ENCODE results near the gene NFASC. TPM values are rescaled to one million over a fixed set of nuclear protein-coding genes. Genes with fewer than 3 reads are reported as not detected.

The NFASC gene
- total and polyA plus RNA-seq, 9 of the 15 experiments (the other 6 are each of a cell fraction or from before 2014, with no cell fraction given) = 0.03 to 0.16 (median 0.06) TPM; not detected in 6

DNA sequence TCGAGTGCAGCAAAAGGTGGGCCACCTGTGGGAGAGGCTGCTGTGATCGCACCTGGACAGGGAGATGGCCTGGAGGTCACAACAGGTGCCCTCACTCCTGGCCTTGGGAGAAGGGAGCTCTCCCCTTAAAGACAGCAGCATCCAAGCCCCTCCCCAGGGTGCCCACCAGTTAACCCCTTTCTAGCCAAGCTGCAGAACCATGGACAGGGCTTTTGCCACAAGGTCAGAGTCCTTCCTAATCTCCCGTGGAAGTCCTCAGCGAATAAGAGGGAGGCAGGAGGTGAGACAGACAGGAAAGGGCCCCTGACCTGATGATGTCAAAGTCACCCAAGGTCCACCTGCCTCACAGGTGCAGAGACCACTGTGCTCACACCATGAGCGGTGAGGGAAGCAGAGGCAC lies 174.1 kb downstream of the NFASC start:
- H3K4me3 ChIP-seq = no peak overlapping the region
- no peak overlapping the region for H3K27ac ChIP-seq (ENCODE audit: extremely low read depth, low read depth, low read length)
- intact Hi-C loops (cut with micrococcal nuclease) (no loop called here), in situ Hi-C loops (cut with MboI) (no loop called here)
- no peaks in the 10 kb centered on the region for H3K36me3 ChIP-seq (ENCODE audit: control insufficient read depth, insufficient read depth, low read length)
- no peak overlapping the region for H3K9ac ChIP-seq (ENCODE audit: insufficient read depth in 1 of 2, low read depth in 2 of 2, low read length in 2 of 2)
- H3K9me3 ChIP-seq (replicated peaks; ENCODE audit: control insufficient read depth, insufficient read depth, low read depth, low read length) = no peaks in the 10 kb centered on the region
- POLR2A ChIA-PET = no interaction called here
- no peak overlapping the region for H3K4me2 ChIP-seq (ENCODE audit: insufficient read depth, low read length)
- peaks cover 29% of the 10 kb centered on the region; the same call in 1 of the 2 replicates for H4K20me1 ChIP-seq (replicated peaks; ENCODE audit: control insufficient read depth, insufficient read depth, low read length)
- BruUV-seq (replicated peaks) = no TSS peak
- WGBS (ENCODE audit: insufficient coverage, low coverage, missing lambda C conversion rate) = 3% methylated on average over 5 of the region's 5 CpGs
- TF ChIP-seq MIER1 (IDR thresholded peaks at IDR 0.05; ENCODE audit: low read depth) = 0 out of 2 replicates have a peak, but pooled peaks have one; percentile 36
- TF ChIP-seq, protein P1, sequence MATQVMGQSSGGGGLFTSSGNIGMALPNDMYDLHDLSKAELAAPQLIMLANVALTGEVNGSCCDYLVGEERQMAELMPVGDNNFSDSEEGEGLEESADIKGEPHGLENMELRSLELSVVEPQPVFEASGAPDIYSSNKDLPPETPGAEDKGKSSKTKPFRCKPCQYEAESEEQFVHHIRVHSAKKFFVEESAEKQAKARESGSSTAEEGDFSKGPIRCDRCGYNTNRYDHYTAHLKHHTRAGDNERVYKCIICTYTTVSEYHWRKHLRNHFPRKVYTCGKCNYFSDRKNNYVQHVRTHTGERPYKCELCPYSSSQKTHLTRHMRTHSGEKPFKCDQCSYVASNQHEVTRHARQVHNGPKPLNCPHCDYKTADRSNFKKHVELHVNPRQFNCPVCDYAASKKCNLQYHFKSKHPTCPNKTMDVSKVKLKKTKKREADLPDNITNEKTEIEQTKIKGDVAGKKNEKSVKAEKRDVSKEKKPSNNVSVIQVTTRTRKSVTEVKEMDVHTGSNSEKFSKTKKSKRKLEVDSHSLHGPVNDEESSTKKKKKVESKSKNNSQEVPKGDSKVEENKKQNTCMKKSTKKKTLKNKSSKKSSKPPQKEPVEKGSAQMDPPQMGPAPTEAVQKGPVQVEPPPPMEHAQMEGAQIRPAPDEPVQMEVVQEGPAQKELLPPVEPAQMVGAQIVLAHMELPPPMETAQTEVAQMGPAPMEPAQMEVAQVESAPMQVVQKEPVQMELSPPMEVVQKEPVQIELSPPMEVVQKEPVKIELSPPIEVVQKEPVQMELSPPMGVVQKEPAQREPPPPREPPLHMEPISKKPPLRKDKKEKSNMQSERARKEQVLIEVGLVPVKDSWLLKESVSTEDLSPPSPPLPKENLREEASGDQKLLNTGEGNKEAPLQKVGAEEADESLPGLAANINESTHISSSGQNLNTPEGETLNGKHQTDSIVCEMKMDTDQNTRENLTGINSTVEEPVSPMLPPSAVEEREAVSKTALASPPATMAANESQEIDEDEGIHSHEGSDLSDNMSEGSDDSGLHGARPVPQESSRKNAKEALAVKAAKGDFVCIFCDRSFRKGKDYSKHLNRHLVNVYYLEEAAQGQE (IDR thresholded peaks at IDR 0.05; ENCODE audit: borderline replicate concordance) = peak; percentile 83
- TF ChIP-seq, protein P1 (CRISPR knock-in tag; IDR thresholded peaks at IDR 0.05; ENCODE audit: low read depth) = no peak
- TF ChIP-seq, protein P2, sequence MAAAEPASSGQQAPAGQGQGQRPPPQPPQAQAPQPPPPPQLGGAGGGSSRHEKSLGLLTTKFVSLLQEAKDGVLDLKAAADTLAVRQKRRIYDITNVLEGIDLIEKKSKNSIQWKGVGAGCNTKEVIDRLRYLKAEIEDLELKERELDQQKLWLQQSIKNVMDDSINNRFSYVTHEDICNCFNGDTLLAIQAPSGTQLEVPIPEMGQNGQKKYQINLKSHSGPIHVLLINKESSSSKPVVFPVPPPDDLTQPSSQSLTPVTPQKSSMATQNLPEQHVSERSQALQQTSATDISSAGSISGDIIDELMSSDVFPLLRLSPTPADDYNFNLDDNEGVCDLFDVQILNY (CRISPR knock-in tag; IDR thresholded peaks at IDR 0.05) = no peak
- H2AFZ ChIP-seq (ENCODE audit: low read depth, low read length) = no peak overlapping the region
- ATAC-seq = no peak
- no peaks in the 10 kb centered on the region for H3K9me1 ChIP-seq (ENCODE audit: control insufficient read depth, insufficient read depth, low read length)
- peaks cover 49 to 90% of the 10 kb centered on the region in 2 experiments; a peak in 4 of 5 replicates for H3K27me3 ChIP-seq (ENCODE audit: control insufficient read depth in 2 of 2, insufficient read depth in 2 of 2, low read length in 2 of 2)
- CTCF ChIA-PET (ENCODE audit: low intra/inter-chr PET ratio) = no interaction called here
- no peak for FAIRE-seq
- no peaks in the 10 kb centered on the region for H3K79me2 ChIP-seq (ENCODE audit: control insufficient read depth, insufficient read depth, low read length)
- no peak for DNase-seq (ENCODE audit: extremely low read depth in 1 of 4, low spot score in 3 of 4)
- H3K4me1 ChIP-seq (replicated peaks in 1 of 2; ENCODE audit: control insufficient read depth in 2 of 2, insufficient read depth in 2 of 2, low read length in 2 of 2) = peaks cover 0 to 8% of the 10 kb centered on the region in 2 experiments; a peak in 1 of 5 replicates

All from K562 (cell line).